GM10847 (cell line): ENCODE results near the gene DGKH.

Experiments used
- POLR2A ChIP-seq: IDR thresholded peaks from 2 replicates; pipeline ENCODE4 v1.6.1; 2011; ENCODE audit not compliant: insufficient read length; ENCODE audit errors: extremely low read depth

The DGKH gene

DNA sequence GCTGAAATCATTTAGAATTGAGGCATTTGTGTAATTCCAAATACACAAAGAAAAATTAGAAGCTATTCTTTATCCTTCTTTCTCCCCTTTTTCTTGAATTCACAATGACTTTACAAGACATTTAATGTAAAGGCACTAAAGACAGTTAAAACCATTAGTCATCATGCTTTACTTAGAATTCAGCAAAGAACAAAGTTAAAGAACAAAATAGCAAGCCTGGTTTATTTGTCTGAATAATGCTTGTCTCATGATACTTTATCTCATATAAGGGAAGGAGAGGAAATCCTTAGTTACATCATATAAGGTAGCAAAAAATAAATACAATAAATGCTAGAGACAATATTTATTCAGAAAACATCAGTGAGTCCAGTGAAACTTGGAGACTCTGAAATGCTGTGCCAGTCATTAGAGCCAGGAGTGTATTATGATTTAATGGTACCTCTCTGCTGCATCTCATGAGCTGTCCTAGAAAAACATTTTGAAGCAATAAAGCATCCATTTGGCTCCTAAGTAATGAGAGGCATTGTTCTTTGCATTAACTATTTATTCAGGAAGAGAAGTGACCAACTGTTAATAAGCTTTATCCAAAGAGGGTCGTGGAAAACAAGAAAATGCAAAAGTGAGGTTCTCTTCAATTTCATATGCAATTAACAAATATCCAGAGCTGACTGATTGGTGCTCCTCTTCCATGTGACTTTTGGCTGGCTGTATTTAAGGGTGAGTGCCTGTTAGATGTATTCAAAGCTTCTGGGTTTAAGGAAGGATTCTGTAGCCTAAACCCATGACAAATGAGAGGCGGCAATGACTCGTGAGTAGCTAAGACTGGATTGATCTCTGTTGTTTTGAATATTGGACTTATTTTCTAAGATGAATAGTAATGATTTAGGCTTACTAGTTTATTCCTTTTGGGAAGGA lies 105.0 kb downstream of the DGKH start:
- no peak for TF ChIP-seq POLR2A

- TF ChIP-seq POLR2A = no peak
Observed at GRCh38 chr13:42155251-42155650, 106.8 kb downstream of the DGKH start.

DNA sequence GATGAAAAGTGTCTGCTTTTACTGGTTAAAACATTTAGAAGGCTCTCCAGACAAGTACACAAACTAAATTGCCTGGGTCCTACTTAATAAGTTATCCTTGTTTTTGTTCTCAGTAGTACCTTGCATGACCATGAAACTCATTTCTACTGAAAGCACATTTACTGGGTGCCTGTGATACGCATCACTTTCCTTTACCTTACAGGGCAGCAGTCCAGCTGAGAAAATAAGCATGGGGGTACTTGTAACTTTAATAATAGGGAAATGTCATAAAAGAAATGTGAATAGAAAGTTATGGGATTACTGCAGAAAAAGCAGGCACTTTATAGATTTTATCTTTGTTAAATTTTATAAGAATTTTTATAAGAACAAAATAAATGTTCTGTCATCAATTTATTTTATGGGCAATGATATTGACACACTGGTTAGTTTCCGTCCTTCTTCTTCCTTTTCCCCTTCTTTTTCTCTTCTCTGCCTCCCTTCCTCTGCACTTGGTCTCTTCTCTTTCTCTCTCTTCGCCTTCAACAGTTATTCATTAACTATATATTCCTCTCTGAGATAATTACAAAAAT lies 116.2 kb downstream of the DGKH start:
- no peak for TF ChIP-seq POLR2A

GRCh38 chr13:42168496-42168895 lies 120.0 kb downstream of the DGKH start:
- no peak for TF ChIP-seq POLR2A

DNA sequence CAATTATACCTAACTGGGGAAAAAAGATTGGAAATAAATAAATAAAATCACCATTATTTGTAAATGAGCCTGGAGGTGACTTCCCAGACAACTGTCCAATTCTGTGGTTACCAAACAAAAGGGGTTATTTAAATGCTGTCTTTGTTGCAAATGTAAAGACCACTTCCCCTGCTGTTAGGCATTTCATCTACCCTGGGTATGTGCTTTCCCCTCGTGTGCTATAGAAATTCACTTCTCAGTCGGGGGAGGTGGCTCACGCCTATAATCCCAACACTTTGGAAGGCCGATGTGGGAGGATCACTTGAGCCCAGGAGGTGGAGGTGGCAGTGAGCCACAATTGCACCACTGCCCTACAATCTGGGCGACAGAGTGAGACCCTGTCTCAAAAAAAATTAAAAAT lies 121.6 kb downstream of the DGKH start:
- no peak for TF ChIP-seq POLR2A

DNA sequence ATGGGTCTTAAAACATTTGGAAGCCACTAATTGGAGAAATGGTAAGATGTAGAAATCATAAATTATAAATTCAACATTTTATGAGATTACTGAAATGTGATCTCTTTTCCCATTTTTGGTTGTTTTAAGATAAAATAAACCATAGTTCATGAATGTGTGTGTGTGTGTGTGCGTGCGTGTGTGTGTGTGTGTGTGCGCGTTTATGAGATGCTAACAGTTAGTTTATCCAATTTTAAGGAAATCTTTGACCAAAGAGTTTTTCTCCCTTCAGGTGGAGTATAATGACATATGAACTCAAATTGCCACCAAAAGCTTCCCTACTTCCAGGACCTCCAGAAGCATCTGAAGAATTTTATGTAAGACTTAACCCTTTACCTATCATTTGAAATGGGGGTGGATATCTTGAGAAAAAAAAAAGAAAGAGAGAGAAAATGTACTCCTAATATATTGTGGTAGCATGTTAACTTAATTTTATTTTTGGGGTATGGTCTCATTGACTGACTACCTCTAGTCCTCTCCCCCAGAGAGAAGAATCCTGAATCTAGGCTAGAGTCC lies 125.4 kb downstream of the DGKH start:
- no peak for TF ChIP-seq POLR2A

GRCh38 chr13:42174344-42175162 lies 126.1 kb downstream of the DGKH start:
- TF ChIP-seq POLR2A = no peak

GRCh38 chr13:42176294-42176693 lies 127.8 kb downstream of the DGKH start:
- no peak for TF ChIP-seq POLR2A

DNA sequence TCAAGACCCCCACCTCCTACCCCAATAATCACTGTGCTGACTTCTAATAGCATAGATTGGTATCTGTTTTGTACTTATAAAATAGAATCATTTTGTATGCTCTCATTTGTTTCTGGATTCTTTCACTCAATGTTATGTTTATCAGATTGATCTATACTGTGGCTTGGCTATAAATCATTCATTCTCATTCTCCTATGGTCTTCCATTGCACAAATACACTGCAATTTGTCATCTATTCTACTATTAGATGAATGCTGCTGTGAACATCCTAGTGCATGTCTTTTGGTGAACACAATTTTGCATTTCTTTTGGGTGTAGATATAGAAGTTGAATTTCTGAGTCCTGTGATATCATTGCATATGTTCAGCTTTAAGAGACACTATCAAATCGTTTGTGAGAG lies 128.7 kb downstream of the DGKH start:
- no peak for TF ChIP-seq POLR2A

GRCh38 chr13:42181381-42181953 lies 133.0 kb downstream of the DGKH start:
- no peak for TF ChIP-seq POLR2A

- no peak for TF ChIP-seq POLR2A
Observed at GRCh38 chr13:42189061-42189460, 140.6 kb downstream of the DGKH start.

DNA sequence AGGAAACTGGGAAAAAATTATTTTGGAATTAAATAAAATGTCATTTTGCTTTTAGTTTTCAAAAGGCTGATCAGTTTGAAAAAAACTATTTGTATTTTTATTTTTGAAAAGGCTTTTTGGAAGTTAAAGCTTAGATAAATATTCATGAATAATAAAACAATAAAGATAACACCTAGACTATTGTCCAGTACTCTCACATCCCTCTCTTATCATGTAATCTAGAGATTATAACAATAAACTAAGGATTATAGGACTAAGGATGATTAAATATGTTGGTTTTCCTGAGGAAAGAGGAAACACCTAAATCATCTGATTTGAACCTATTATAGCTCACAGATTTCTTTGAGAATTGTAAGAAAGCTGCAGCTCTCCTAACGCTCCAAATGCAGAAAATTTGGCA lies 142.1 kb downstream of the DGKH start:
- TF ChIP-seq POLR2A = no peak

GRCh38 chr13:42211704-42212464 lies 163.4 kb downstream of the DGKH start:
- no peak for TF ChIP-seq POLR2A

DNA sequence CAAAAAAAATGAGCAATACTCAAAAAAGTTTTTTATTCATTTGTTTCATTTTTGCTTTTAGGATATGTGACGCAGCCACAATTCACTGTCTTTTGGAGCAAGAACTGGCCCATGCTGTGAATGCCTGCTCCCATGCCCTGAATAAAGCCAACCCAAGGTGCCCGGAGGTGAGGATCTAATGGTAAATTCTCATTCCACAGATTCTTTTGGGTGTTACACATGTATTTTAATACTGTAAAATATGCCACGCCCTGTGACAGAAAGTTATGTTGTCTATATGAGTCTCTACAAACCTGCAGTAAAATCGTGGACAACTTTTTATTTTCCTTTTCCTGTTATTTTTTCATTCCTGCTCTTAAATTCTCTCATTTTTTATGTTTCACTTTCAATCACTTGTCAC lies 166.0 kb downstream of the DGKH start:
- TF ChIP-seq POLR2A = no peak
